ENCODE data around the gene MAP2K5.

DNA sequence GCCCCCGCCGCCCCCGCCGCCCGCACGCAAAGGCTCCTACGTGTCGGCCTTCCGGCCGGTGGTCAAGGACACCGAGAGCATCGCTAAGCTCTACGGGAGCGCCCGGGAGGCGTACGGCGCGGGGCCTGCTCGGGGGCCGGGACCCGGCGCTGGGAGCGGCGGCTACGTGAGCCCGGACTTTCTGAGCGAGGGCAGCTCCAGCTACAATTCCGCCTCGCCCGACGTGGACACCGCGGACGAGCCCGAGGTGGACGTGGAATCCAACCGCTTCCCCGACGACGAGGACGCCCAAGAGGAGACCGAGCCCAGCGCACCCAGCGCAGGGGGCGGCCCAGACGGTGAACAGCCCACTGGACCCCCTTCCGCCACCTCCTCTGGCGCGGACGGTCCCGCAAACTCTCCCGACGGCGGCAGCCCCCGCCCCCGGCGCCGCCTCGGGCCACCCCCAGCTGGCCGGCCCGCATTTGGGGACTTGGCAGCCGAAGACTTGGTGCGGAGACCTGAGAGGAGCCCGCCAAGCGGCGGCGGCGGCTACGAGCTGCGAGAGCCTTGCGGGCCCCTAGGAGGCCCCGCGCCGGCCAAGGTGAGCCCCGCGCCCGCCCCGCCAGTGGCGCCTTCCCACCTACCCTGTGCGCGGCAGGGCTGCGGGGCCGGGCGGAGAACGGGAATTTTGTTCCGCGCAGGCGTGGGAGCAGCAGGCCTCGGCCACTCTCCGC is 285.2 kb downstream of the MAP2K5 start:
- TF ChIP-seq, protein P1, sequence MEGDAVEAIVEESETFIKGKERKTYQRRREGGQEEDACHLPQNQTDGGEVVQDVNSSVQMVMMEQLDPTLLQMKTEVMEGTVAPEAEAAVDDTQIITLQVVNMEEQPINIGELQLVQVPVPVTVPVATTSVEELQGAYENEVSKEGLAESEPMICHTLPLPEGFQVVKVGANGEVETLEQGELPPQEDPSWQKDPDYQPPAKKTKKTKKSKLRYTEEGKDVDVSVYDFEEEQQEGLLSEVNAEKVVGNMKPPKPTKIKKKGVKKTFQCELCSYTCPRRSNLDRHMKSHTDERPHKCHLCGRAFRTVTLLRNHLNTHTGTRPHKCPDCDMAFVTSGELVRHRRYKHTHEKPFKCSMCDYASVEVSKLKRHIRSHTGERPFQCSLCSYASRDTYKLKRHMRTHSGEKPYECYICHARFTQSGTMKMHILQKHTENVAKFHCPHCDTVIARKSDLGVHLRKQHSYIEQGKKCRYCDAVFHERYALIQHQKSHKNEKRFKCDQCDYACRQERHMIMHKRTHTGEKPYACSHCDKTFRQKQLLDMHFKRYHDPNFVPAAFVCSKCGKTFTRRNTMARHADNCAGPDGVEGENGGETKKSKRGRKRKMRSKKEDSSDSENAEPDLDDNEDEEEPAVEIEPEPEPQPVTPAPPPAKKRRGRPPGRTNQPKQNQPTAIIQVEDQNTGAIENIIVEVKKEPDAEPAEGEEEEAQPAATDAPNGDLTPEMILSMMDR (IDR thresholded peaks at IDR 0.05; ENCODE audit: low read length) = no peak
- no peak for TF ChIP-seq EZH2 (IDR thresholded peaks at IDR 0.05; ENCODE audit: borderline replicate concordance, low read length)

All from OCI-LY1 (cell line).